Activated naive CD8-positive, alpha-beta T cell (primary cell): Measurements from ENCODE around the gene MCCD1.

Experiments used
- H3K27ac Mint-ChIP-seq: one replicate; pipeline ENCODE4 v1.8.0; 2021; ENCODE audit warnings: mixed read lengths
- H3K27me3 Mint-ChIP-seq: one replicate; pipeline ENCODE4 v1.8.0; 2021; ENCODE audit warnings: mixed read lengths
- H3K36me3 Mint-ChIP-seq: one replicate; pipeline ENCODE4 v1.8.0; 2021; ENCODE audit warnings: mixed read lengths
- H3K4me1 Mint-ChIP-seq: one replicate; pipeline ENCODE4 v1.8.0; 2021; ENCODE audit warnings: low read depth, mixed read lengths
- H3K4me3 Mint-ChIP-seq: one replicate; pipeline ENCODE4 v1.8.0; 2021; ENCODE audit warnings: mild to moderate bottlenecking, mixed read lengths
- H3K9me3 Mint-ChIP-seq: one replicate; pipeline ENCODE4 v1.8.0; 2021; ENCODE audit warnings: low read depth, mixed read lengths

Gene MCCD1

DNA sequence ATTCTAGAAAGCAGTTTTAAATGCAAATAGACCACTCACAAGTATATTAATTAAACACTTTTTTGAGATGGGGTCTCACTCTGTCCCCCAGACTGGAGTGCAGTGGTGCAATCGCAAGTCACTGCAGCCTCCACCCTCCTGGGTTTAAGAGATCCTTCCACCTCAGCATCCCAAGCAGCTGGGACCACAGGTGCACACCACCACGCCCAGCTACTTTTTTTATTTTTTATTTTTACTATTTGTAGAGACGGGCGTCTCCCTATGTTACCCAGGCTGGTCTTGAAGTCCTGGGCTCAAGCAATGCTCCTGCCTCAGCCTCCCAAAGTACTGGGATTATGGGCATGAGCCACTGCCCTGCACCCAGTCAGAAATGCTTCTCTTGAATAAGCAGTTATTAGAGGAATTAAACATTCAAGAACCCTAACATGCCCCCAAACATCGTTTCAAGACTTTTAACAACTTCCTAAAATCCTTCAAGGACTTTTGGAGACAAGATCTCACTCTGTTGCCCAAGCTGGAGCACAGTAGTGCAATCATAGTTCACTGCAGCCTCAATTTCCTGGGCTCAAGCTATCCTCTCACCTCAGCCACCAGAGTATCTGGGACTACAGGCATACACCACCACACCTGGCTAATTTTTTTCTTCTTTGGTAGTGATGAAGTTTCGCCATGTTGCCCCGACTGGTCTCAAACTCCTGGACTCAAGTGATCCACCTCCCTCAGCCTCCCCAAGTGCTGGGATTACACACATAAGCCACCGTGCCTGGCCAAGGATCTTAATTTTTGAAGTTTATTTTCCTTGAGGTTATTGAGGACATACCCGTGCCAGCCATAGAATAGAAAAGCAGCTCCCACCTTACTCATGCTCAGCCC lies 3.2 kb downstream of the MCCD1 start:
- no peaks in the 10 kb centered on the region for H3K36me3 Mint-ChIP-seq
- no peaks in the 10 kb centered on the region for H3K9me3 Mint-ChIP-seq
- H3K27me3 Mint-ChIP-seq = no peaks in the 10 kb centered on the region
- H3K4me3 Mint-ChIP-seq = no peak overlapping the region
- peak overlapping the region; percentile 6 for H3K27ac Mint-ChIP-seq
- H3K4me1 Mint-ChIP-seq = peaks cover 28% of the 10 kb centered on the region

DNA sequence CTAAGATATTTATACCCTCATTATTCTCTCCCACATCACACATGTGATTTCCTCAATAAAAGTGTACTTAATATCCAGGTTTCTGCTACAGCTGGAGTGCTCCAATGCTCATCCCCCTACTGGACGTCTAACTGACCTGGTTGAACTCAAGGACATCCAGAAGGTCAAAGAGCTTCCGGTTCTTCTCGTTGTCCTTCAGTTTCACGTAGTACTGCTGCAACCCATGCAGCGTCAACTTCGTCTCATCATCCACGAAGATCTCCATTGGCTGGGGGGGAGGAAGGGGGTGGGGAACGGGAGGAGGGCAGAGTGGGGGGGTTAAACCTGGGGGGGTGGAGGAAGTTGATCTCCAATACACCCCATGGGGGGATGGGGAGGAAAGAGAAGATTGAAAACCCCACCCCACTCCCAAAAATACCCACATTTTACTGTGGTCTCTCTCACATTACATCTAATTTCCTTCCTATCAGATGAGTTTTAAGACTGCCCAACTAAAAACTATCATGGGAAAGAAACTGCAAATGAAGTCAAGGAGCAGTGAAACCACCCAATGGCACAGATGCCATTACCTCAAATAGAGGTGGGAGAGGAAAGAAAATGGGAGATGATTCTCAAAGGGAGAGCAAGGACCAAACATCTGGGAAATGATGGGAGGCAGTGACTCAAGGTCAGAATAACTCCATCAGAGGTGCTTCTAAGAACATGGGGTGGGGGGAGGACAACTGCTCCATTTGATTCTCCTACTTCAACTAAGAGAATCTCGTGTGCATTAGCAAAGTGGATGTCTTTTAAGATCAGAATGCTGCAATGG lies 4.1 kb downstream of the MCCD1 start:
- Mint-ChIP-seq H3K4me1 (peaks cover 33% of the 10 kb centered on the region), H3K4me3 (no peak overlapping the region), H3K27ac (peak overlapping the region; percentile 46), H3K9me3 (no peaks in the 10 kb centered on the region), H3K36me3 (no peaks in the 10 kb centered on the region), H3K27me3 (no peaks in the 10 kb centered on the region)

DNA sequence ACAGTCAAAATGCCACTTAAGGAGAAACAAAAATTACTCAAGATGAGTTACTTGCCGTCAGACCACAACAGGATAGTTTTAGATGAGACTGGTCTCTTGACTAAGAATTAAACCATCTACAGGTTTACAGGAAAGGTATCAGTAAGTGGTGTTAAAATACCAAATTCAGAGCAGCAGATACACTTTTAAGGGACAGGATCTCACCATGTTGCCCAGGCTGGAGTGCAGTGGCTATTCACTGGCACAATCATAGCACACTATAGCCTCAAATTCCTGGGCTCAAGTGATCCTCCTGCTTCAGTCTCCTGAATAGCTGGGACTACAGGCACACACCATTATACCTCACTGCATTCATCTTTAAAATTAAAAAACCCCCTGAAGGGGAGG lies 4.7 kb downstream of the MCCD1 start:
- no peaks in the 10 kb centered on the region for H3K27me3 Mint-ChIP-seq
- H3K4me1 Mint-ChIP-seq = peaks cover 36% of the 10 kb centered on the region

GRCh38 chr6:31534011-31534410 lies 5.2 kb downstream of the MCCD1 start:
- Mint-ChIP-seq H3K27me3 (no peaks in the 10 kb centered on the region), H3K36me3 (peaks cover 5% of the 10 kb centered on the region), H3K4me1 (peaks cover 42% of the 10 kb centered on the region), H3K4me3 (no peak overlapping the region), H3K27ac (no peak overlapping the region), H3K9me3 (no peaks in the 10 kb centered on the region)

More for the DNA sequence above, 4.7 kb downstream of the MCCD1 start:
- H3K27ac Mint-ChIP-seq = peak overlapping the region; percentile 46
- no peaks in the 10 kb centered on the region for H3K9me3 Mint-ChIP-seq
- no peaks in the 10 kb centered on the region for H3K36me3 Mint-ChIP-seq
- no peak overlapping the region for H3K4me3 Mint-ChIP-seq

DNA sequence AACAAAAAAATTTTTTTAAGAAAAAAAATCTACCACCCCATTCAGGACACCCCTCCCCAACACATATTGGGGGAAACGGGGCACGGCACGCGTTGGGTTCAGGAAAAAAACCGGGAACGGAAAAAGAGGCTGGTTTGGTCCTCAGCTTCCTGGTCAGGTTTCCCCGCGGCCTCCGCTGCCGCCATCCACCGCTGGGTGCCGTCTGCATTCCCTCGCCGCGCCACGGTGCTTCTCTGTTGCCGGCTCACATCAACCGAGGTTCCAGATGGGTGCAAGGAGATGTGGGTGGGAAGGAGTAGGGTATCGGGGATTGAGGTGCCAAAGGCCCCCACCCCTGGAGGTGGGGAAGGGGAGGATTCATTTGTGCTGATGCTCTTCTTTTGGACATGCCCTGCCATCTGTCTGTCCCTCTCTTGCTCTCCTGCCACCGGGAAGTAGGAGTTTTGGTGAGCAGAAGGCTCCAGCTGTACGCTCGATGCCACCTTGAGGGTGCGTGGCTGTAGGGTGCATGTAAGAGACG lies 5.8 kb downstream of the MCCD1 start:
- Mint-ChIP-seq H3K27me3 (no peaks in the 10 kb centered on the region), H3K9me3 (no peaks in the 10 kb centered on the region), H3K4me1 (peaks cover 48% of the 10 kb centered on the region), H3K36me3 (peaks cover 10% of the 10 kb centered on the region), H3K4me3 (no peak overlapping the region), H3K27ac (no peak overlapping the region)

GRCh38 chr6:31535538-31536324 lies 7.0 kb downstream of the MCCD1 start:
- H3K4me1 Mint-ChIP-seq = peaks cover 55% of the 10 kb centered on the region
- H3K27ac Mint-ChIP-seq = peak overlapping the region; percentile 68
- H3K36me3 Mint-ChIP-seq = peaks cover 19% of the 10 kb centered on the region
- no peaks in the 10 kb centered on the region for H3K27me3 Mint-ChIP-seq
- no peaks in the 10 kb centered on the region for H3K9me3 Mint-ChIP-seq
- H3K4me3 Mint-ChIP-seq = peak overlapping the region; percentile 27

GRCh38 chr6:31538805-31539400 lies 10.1 kb downstream of the MCCD1 start:
- H3K27ac Mint-ChIP-seq = peak overlapping the region; percentile 91
- H3K27me3 Mint-ChIP-seq = no peaks in the 10 kb centered on the region
- H3K9me3 Mint-ChIP-seq = no peaks in the 10 kb centered on the region
- H3K36me3 Mint-ChIP-seq = peaks cover 19% of the 10 kb centered on the region
- peak overlapping the region; percentile 97 for H3K4me3 Mint-ChIP-seq
- H3K4me1 Mint-ChIP-seq = peaks cover 54% of the 10 kb centered on the region

DNA sequence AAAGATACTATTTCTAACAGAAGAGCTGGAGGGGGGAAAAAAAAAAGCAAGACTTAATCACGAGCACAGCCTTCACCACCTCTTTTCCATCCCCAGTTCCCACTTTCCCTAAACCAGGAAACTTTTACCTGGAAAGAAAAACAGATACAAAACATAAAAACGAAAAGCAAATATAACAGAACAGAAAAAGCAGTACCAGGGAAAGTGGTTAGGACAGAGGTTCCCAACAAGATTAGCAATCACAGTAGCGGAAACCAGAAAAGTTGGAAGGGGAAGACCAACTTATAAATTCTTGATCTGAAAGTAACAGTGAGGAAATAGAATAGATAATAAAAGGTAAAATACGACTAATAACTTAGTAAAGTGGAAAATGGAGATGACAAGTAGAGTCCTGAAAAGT lies 11.9 kb downstream of the MCCD1 start:
- Mint-ChIP-seq H3K36me3 (peaks cover 19% of the 10 kb centered on the region), H3K27ac (peak overlapping the region; percentile 100), H3K9me3 (no peaks in the 10 kb centered on the region), H3K27me3 (no peaks in the 10 kb centered on the region), H3K4me3 (peak overlapping the region; percentile 97), H3K4me1 (peaks cover 48% of the 10 kb centered on the region)

DNA sequence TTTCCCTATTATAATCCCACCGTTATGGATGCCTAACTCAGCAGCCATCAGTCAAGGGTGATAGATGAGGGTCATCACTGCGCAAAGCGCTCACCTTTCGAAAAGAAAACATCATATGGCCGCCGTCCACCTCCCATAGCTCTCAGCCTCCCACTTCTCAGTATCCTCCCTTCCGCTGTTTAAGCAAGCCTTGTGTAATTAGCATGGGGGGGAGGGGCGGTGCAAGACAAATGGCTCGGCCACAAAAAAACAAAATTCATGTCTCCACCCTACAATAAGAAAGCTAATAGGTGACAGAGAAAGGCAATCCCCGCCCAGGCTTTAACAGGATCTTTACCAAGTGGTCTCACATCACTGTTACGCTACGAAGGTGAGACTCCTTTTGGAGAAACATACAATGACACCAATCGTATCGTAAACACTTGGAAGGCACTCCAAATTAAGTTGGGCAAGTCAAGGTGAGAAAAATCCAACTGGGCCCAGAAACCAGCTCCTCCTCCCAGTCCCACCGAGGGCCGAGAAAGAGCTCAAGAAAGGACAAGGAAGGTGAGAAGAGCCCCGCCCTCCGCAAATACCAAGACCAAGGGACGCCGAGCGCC lies 12.4 kb downstream of the MCCD1 start:
- peaks cover 19% of the 10 kb centered on the region for H3K36me3 Mint-ChIP-seq
- no peaks in the 10 kb centered on the region for H3K27me3 Mint-ChIP-seq
- H3K4me3 Mint-ChIP-seq = peak overlapping the region; percentile 97
- H3K27ac Mint-ChIP-seq = peak overlapping the region; percentile 100
- H3K4me1 Mint-ChIP-seq = peaks cover 43% of the 10 kb centered on the region
- H3K9me3 Mint-ChIP-seq = no peaks in the 10 kb centered on the region

DNA sequence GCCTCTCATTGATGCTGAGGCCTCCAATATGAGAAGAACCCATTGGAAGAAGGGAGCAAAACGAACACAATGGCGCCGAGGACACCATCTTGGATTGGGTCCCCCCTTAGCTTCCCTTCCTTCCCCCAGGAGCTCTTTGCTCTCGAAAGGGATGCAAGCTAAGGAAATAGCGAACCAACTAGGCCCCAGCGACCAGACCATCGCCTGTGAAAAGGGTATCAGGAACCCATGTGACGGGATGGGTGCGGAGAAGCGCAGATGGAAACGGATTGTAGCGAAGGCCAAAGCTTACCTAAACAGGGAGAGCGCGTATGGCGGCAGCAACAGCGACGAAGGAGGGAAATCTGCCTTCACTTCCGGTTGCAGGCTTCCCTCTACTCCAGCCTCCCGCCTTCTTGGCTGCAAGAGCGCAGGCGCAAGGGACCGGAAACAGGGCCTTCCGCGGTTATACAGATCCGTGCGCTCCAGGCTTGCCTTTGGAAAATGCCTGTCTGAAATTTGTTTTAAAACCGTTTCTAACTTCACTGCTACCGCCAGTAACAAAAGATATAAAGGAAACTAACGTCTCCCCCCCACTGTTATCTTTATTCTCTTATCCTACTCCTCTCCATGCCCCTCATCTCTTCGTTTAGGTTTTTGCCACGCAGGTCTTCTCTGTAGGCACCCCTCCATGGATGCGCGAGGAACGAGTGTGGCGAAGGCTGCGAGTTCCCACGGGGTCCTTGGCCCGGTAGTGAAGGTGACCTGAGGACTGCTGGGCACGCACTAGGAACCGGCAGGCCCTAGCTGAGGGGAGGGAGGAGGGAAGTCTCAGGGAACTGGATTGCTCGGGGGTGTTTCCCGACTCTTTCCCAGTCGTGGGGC lies 13.1 kb downstream of the MCCD1 start, which contains the start of gene DDX39B:
Gene DDX39B (minus strand): TSS at position 346 of the 864 bp plus-strand sequence. CDS start 1,471 bp downstream, outside the sequence.
- Mint-ChIP-seq H3K36me3 (peaks cover 19% of the 10 kb centered on the region), H3K27ac (peak within 1 kb of the TSS; percentile 100), H3K4me3 (peak within 1 kb of the TSS; percentile 97), H3K4me1 (peaks cover 42% of the 10 kb centered on the region), H3K9me3 (no peaks in the 10 kb centered on the region), H3K27me3 (no peaks in the 10 kb centered on the region)

DNA sequence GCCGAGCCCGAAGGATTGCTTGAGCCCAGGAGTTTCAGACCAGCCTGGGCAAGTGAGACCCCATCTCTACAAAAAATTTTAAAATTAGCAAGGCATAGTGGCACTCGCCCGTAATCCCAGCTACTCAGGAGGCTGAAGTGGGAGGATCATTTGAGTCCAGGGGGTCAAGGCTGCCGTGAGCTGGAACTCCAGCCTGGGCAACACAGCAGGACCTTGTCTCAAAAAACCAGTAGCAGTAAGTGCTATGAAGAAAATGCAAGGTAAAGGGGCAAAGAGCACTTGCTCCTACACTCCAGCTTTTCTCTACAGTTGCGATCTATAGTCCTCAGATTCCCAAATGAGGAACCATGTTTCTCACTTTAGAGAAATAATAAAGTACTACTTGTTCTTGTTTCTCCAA lies 14.9 kb downstream of the MCCD1 start:
- Mint-ChIP-seq H3K4me1 (peaks cover 43% of the 10 kb centered on the region), H3K27ac (no peak overlapping the region), H3K4me3 (no peak overlapping the region), H3K36me3 (peaks cover 18% of the 10 kb centered on the region), H3K27me3 (no peaks in the 10 kb centered on the region), H3K9me3 (no peaks in the 10 kb centered on the region)

DNA sequence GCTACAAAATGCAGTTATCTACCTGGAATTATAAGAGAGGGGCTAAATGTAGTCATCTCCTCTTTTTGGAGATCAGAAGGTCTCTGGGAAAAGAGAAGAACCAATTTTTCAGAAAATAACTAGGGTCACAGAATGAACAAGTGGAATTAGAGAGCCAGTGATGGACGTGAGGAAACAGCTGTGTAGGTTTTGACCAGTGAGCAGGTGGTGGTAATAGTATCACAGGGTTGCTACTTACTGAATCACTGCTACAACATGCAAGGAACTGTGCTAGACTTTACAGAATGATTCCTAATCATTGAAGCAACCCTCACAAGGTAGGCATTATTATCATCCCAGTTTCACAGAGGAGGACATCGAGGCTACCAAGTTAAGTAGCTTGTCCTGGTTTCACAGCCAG lies 15.9 kb downstream of the MCCD1 start:
- no peaks in the 10 kb centered on the region for H3K27me3 Mint-ChIP-seq
- H3K27ac Mint-ChIP-seq = no peak overlapping the region
- peaks cover 10% of the 10 kb centered on the region for H3K36me3 Mint-ChIP-seq
- peaks cover 40% of the 10 kb centered on the region for H3K4me1 Mint-ChIP-seq
- H3K4me3 Mint-ChIP-seq = peak overlapping the region; percentile 28
- no peaks in the 10 kb centered on the region for H3K9me3 Mint-ChIP-seq

DNA sequence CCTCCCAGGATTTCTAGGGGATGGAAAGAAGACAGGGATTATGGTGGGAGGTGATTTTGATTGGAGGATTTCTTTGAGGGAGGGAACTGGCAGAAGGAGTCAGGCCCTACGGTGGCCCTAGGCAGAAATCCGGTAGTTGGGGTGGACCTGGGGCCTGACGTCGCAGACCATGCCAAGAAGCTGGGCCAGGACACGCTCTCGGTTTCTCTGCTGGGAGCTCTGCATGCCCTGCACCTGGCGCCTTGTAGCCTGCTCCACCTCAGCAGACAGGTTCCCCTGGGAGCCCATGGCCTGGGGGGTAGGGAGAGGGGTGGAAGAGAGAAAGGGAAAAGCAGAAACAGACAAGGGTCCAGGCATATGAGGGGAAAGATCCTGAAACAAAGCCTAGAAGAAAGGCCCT lies 16.5 kb downstream of the MCCD1 start:
- no peak overlapping the region for H3K27ac Mint-ChIP-seq
- H3K4me3 Mint-ChIP-seq = no peak overlapping the region
- no peaks in the 10 kb centered on the region for H3K9me3 Mint-ChIP-seq

More for the DNA sequence above, 16.5 kb downstream of the MCCD1 start:
- H3K36me3 Mint-ChIP-seq = peaks cover 5% of the 10 kb centered on the region
- H3K27me3 Mint-ChIP-seq = no peaks in the 10 kb centered on the region
- peaks cover 34% of the 10 kb centered on the region for H3K4me1 Mint-ChIP-seq
